Measurements from ENCODE around the gene GPR137B.
"Not testable (repeated sequence)": the region's sequence is repeated elsewhere in the genome, so short reads cannot be mapped to it uniquely, and the experiment has no call there.

GPR137B gene

DNA sequence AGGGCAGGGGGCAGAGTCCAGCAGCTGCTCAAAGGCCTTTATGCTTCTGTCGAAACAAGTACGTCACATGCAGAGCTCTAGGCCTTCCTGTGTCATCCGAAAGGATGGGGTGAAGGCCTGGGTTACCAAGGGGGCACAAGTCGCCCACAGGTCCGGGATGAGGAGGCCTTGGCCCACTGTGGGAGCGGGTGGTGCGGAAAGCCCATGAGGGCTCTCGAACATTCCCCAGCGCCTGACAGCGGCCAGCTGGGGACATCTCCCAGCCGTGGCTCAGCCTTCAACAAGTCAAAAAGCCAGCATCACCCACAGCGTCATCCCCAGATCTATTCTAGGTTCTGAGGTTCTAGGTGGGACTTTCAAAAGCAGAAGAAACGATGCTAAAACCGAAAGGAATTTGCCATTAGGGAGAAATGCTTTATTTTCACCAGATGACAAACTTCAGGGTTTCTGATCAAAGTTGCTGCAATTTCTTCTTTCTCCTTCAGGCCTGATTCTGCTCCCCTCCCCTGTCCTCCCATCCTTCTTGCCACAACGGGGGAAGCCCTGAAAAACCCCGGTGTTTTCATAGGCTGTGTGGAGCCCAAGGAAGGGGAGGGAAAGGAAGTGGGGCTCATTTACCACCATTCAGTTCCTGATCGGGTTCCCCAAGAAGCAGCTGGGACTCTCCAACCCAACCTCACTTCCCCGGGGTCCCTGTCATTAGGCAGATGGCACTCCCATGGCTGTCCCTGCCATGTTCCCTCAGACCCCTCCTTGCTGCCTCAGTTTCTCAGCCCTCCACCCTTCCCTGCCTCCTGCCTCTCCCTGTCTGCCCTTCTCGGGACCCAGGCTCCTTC lies 17.6 kb downstream of the GPR137B start:
- no peak for DNase-seq

DNA sequence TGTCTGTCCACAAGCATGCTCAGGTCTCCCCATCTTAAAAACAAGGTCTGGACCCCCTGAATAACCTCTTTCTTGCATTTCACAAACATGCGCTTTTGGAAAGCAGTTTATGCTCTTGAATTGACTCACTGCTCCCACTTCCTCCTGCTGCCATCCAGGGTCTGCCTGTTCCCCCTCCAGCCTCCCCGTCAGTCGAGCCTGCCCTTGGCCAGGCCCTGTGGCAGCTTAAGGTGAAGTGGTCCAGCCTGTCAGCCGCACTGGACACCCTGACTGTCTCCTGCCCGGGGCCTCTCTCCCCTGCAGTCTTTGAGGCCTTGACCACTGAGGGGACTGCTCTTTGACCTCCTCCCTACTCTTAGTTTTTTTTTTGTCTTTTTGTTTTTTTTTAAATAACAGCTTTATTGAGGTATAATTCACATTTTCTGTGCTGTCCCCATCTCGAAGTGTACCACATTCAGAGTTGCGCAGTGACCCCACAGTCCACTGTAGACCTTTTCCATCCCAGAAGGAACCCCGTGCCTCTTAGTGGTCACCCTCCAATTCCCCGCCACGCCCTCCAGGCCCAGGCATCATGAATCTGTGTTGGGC lies 18.3 kb downstream of the GPR137B start:
- no peak for DNase-seq

DNA sequence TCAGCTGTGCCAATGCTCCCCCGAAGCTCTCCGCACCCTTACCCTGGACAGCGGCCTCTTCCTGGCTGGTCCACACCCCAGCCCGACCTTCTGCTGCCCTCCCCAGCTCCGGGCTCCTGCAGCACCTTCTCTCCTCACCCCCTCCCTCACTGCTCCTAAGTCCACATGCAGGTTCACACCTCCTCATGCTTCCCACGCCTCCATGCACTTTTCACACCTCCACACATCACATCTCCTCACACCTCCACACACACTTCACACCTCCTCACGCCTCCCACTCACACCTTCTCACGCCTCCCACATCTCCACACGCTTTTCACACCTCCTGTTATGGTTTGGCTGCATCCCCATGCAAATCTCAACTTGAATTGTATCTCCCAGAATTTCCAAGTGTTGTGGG lies 18.9 kb downstream of the GPR137B start:
- DNase-seq = no peak

DNA sequence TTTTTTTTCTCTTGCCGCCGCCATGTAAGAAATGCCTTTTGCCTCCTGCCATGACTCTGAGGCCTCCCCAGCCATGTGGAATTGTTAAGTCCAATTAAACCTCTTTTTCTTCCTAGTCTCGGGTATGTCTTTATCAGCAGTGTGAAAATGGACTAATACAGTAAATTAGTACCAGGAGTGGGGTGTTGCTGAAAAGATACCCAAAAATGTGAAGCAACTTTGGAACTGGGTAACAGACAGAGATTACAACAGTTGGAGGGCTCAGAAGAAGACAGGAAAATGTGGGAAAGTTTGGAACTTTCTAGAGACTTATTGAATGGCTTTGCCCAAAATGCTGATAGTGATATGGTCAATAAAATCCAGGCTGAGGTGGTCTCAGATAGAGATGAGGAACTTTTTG lies 19.4 kb downstream of the GPR137B start:
- not testable (repeated sequence) for DNase-seq

DNA sequence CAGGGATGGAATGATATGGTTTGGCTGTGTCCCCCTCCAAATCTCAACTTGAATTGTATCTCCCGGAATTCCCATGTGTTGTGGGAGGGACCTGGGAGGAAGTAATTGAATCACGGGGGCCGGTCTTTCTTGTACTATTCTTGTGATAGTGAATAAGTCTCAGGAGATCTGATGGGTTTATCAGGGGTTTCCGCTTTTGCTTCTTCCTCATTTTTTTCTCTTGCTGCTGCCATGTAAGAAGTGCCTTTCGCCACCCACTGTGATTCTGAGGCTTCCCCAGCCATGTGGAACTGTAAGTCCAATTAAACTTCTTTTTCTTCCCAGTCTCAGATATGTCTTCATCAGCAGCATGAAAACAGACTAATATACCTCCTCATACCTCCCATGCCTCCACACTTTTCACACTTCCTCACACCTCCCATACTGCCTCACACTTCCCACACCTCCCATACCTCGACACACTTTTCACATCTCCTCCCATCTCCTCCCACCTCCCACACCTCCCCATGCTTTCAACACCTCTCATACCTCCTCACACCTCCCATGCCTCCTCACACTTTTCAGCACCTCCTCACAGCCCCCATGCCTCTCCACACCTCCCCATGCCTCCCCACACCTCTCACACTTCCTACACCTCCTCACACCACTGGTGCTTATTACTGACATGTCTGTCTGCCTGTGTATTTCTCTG lies 21.3 kb downstream of the GPR137B start:
- DNase-seq = no peak

DNA sequence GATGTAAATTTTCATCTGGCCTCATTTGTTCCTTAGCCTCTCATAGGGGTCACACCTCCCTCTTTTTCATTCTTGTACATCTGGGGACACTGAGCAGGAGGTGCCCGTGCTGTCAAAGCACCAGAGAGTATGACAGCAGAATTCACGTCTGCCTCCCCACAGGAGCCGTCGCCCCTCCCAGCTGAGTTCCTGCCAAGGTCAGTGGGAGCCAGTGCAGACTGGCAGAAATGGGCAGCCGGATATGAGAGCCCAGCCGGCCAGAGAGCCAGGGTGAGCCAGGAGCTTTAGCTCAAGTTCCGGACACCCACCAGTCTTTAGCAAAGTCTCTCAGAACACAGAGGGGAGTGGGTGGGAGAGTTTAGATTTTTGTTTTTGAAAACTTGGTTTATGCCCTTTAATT lies 21.9 kb downstream of the GPR137B start:
- DNase-seq = no peak

DNA sequence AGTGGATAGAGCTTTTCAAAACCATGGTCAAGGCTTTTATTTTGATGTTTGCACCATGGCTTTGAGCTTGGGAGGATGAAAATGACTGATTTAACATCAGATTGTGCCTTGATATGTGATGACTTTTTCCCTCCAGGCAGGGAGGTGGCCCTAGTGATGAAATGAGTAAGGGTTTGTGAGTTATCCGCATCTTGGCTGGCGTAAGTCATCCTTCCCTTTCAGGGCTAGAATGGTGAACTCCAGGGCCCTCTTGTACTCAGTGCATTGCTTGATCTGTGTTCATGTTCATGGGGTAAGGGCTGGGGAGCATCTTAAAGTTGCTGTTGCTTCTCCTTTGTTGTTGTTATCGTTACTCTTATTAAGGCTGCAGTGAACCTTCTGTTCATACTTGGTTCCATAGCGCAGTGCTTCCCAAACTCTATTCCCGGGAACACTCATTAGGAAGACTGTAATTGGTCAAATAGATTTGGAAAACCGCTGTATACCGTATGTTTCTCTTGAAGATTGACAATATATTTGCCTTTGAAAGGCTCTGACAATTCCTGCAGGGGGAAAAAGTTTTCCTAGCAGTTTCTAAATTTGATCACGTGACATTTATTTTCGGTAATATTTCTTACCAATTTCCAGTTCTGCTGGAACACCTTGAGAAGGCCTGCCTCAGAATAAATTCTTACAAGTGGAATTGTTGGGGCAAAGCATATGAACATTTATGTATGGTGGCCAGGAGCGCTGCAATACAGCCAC lies 23.1 kb downstream of the GPR137B start:
- no peak for DNase-seq

DNA sequence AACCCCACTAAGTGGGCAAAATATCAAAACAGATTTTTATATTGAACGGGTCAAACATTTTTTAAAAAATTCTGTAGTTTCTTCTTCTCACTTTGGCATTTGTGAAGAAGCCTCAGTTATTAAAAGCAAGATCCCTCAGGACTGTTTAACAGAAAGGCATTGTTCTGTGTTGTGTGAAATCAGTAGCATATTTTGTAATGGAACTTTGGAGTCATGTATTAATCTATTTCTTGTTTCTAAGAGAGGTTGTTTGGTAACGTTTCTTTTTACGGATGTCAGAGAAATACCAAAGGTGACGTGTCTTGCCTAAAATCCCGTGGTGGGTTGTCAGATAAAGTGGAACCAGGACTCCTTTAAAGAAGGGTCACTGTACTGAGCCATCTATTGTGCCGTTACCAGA lies 23.7 kb downstream of the GPR137B start:
- DNase-seq = no peak

DNA sequence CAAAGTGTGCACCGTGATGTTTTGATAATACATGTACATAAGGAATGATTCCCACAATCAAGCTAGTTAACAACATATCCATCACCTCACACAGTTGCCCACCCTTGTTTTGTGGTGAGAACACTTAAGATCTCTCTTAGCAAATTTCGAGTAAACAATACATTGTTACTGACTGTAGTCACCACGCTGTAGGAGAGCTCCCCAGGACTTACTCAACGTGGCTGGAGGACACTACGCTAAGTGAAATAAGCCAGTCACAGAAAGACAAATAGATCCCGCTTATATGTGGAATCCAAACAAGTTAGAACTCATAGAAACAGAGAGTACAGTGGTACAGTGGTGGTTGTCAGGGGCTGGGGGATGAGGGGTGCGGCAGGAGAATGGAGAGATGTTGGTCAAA lies 24.8 kb downstream of the GPR137B start:
- DNase-seq = no peak

DNA sequence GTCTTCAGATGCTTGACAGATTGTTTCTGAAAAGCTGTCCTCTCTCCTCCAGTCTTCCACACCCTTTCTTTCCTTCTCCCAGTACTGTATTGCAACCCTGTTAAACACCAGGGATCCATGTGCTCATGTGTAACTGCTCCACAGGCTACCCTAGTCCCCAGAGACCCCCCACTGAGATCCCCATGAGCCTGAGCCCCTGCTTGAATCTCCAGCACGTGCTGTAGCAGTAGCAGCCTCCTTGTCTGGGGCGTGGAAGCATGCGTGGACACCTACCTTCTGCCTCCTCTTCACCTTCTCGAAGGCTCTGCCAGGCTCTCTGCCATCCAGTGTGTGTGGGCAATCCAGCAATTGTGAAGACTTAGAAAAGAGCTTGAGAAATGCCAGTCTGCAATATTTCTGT lies 25.2 kb downstream of the GPR137B start:
- DNase-seq = no peak

DNA sequence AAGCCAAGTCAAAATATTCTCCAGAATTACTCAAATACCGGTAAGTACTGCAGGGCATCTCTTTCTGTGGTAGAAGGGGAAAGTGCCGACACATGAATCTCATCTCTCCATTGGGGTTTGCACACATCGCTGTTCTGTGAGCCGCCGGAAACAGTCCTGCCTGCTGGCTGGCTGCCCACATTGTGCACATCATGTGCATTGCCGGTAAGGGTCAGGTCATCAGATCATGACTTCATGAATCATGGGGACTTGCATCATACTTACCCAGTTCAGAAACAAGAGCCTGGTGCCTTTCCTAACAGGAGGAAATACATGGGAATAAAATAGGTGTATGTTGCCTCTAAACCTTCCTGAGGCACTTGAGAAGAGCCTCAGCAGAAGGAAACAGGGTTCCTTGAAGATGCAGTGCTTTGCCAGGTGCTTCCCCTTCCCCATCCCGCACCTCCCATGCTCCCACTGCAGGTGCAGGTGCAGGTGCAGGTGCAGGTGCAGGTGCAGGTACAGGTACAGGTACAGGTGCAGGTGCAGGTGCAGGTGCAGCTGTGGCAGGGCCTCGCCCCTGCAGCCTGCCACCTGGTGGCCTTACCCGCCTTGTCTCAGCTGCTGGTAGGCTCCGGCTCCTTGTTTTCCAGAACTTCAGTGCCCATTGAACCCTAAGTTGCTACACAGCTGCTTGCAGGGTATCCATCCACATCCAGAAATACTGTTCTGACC lies 26.5 kb downstream of the GPR137B start:
- DNase-seq = no peak

DNA sequence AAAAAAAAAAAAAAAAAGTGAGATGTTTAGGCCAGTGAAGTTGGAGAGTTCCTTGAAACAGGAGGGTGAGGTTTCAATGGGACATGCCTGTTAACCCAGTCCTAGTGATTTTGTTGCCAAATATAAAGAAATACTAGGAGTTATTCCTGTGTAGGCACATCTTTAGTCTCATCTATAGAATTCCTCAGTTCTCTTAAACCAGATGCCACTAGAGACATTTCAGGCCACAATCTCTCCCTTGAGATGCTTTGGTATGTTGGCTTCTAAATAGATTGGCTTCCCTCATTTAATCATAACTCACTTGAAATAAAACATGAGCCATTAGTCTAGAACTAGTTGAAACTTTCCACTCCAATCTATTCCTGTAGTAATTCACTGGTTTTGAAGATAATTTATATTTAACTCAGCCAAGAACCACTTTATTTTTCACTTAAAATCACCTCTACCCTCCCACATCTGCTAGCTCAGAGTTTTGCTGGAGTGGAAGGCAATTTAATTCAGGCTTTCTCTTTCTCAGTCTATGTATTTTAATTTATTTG lies 29.8 kb downstream of the GPR137B start:
- no peak for DNase-seq

DNA sequence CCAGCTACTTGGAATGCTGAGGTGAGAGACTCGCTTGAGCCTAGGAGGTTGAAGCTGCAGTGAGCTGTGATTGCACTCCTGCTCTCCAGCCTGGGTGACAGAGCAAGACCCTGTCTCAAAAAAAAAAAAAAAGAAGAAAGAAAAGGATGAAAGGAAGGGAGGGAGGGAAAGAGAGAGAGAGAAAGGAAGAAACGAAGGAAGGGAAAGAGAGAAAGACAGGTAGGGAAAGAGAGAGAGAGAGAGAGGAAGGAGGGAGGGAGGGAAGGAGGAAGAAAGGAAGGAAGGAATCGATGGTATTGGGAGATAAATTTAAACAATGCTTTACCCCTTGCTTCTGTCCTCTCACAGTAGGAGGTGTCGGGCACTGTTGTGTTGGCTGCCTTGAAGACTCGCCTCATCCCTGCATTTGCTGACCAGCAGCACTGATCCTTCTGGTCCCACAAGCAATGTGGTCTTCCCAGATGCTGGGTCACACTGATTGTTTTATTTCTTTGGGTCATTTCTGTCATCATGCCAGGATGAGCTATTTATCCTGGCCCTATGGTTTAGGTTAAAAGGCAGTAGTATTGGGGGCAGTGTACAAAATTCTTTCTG lies 30.9 kb downstream of the GPR137B start:
- no peak for DNase-seq

DNA sequence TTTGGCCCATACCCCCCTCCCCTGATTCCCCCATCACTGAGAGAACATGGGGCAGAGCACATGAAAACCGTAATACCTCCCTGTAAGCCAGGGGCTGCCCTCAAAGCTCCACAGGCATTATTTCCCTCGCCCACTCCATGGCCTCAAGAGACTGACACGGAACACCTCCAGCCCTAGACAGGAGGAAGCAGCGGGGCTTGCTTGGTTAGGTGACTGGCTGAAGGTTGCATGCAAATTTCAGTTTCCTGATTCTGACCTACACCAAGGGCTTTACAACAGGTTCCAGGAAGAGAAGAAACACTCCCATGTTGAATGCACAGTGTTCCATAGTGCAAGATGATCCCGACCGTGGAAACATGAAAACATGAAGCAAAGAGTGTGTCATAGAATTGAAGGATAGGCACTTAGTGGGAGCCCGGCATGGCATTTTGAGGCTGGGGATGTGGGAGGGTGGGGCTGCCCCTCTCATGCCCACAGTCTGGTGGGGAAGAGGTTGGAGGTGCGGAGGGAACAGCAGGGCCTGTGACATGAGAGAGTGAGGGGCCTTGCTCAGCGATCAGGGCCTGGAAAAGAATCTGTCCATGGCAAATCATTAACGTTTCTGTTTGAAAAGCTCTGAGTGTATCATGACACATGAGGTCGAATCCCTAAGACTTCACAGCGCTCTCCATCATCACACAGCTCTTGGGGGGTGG lies 33.5 kb downstream of the GPR137B start:
- DNase-seq = no peak

DNA sequence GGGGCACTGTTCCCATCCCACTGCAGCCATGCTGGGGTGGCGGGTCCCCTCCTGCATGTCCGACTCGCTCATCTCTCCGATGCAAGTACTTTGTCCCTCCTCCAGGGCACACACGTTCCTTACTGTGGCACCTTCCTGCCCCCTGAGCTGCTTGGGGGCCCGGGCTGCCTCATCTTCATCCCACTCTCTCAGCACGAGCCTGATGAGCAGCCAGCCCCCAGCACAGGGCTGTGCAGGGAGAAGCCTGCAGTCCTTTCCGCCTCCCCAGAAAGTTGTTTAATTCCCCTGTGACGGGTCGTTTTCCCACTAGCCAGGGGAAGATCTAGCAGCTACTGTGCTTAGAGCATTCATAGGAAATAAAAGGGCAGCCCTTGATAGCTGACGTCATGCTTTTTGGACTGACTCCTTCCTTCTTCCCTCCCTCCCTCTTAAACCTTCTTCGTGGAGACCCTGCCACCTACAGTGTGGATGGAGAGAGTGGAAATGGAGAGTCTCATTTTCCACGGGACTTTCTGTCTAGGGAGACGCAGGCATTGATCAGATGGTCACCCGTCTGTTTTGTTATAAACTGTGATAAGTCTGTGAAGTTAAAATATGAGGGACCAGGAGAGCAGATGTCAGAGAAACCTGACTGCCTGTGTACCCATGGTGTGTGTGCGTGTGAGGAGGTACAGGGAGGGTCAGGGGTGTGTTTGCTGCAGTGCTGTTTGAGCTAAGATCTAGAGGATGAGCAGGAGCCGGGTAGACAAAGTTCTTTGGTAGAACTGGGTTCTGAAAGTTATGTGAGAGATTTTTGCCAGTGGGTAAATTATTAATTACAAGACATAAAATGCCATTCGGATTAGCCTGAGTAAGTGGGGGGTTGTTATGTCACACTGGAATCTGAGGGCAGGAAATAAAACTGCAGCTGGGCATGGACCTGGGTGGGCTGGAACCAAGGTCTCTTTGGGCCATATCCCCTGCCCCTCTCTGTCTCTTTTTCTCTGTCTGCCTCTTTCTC lies 34.3 kb downstream of the GPR137B start:
- no peak for DNase-seq

DNA sequence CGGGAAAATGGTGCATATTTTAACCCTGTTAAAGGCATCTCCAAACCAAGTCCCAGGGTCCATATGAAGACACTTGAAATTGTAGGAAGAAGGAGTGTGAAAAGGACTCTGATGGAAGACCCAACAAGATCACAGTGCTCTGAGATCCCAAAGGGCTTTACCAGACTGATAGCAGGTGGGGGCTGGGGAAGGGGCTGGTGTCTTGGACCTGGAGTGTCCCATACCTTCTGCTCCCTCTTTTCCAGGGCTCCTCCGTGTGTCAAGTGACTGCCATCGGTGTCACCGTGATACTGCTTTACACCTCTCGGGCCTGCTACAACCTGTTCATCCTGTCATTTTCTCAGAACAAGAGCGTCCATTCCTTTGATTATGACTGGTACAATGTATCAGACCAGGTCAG lies 37.3 kb downstream of the GPR137B start:
- DNase-seq = no peak

DNA sequence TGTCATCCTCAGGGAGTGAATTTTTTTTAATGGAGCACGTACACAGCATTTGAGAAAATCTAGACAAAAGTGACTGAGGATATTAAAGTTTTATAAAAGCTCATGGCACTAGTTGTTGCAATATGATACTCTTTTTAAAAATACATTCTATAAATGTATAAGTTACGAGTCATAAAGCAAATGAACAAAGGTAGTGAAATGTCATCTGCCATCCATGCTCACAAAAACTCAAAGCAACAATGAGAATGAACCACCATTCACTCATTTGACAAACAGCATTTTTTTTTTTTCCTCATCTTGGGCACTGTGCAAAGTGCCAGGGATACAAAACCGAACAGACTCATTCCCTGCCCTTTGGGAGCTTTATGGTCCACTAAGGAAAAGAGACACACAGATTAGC lies 38.7 kb downstream of the GPR137B start:
- DNase-seq = no peak

DNA sequence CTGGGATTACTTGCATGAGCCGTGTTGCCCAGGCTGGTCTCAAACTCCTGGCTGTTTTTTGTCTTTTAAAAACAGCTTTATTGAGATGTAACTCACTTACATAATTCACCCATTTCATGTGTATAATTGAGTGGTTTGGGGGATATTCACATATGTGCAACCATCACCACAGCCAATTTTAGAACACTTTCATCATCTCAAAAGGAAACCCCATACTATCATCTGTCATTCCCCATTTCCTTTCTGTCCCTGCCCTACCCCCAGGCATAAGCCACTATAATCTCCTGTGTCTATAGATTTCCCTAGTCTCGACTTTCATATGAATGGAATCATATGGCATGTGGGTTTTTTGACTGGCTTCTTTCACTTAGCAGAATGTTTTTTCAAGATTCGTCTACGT lies 43.3 kb downstream of the GPR137B start:
- no peak for DNase-seq

DNA sequence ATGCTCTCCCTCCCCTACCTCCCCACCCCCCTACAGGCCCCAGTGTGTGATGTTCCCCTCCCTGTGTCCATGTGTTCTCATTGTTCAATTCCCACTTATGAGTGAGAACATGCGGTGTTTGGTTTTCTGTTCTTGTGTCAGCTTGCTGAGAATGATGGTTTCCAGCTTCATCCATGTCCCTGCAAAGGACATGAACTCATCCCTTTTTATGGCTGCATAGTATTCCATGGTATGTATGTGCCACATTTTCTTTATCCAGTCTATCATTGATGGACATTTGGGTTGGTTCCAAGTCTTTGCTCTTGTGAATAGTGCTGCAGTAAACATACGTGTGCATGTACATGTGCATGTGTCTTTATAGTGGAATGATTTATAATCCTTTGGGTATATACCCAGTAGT lies 44.1 kb downstream of the GPR137B start:
- DNase-seq = not testable (repeated sequence)
